GM10248 (cell line): ENCODE data around the gene PRKD2.

ENCODE experiments used
- CTCF ChIA-PET: fragments of 300-600 bp; sonication (Branson Sonifier 250); formaldehyde crosslinking; extraction: SDS; loops from one replicate; lab custom pipeline; 2021; ENCODE audit warnings: antibody characterized with exemption; lab: Yijun Ruan, JAX
- POLR2A ChIA-PET: fragments of 350-650 bp; sonication (Branson Sonifier 250); formaldehyde crosslinking; extraction: SDS; loops from one replicate; lab custom pipeline; 2020; ENCODE audit warnings: antibody characterized with exemption; lab: Yijun Ruan, JAX
- DNase-seq: peaks from one replicate; pipeline ENCODE4 v3.0.0; 2012; ENCODE audit errors: extremely low spot score
- TF ChIP-seq, protein P1 (sequence below): IDR thresholded peaks from 2 replicates; pipeline ENCODE4 v1.5.1; 2012; ENCODE audit warnings: mild to moderate bottlenecking, low read depth; ENCODE audit errors: extremely low read depth, missing control alignments, control extremely low read depth

PRKD2 gene

DNA sequence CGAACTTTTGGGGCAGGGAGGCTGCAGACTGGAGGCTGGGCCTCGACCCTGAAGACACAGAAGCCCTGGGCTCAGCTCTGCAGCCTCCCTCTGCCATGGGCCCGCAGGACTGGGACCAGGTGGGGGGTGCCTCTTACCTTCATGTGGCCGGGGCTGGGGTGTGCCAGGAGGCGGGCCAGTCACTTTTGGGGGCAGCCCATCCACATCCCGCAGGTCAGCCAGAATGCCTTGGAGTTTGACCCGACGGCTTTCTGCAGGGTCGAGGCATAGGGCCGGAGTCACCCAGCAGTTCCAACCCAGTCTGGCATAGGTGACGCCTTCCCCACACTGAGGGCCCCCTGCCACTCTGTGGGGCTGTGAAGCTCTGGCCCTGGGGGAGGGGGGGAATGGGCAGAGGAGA is 10.8 kb upstream of the PRKD2 start:
- ChIA-PET POLR2A (no interaction called here), CTCF (interaction anchor here (0.7 to 5.4 kb wide), 20 partner anchors 8 to 198 kb away, joined by 3 to 66 read pairs (median 6); partner anchors contain the start of genes PRKD2 and PTGIR)
- TF ChIP-seq, protein P1, sequence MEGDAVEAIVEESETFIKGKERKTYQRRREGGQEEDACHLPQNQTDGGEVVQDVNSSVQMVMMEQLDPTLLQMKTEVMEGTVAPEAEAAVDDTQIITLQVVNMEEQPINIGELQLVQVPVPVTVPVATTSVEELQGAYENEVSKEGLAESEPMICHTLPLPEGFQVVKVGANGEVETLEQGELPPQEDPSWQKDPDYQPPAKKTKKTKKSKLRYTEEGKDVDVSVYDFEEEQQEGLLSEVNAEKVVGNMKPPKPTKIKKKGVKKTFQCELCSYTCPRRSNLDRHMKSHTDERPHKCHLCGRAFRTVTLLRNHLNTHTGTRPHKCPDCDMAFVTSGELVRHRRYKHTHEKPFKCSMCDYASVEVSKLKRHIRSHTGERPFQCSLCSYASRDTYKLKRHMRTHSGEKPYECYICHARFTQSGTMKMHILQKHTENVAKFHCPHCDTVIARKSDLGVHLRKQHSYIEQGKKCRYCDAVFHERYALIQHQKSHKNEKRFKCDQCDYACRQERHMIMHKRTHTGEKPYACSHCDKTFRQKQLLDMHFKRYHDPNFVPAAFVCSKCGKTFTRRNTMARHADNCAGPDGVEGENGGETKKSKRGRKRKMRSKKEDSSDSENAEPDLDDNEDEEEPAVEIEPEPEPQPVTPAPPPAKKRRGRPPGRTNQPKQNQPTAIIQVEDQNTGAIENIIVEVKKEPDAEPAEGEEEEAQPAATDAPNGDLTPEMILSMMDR = no peak
- DNase-seq = no peak

GRCh38 chr19:46726971-46727501 is 10.1 kb upstream of the PRKD2 start:
- POLR2A ChIA-PET = interaction anchor here (0.7 kb wide), 1 partner anchor 24 kb away, joined by 3 read pairs; no protein-coding TSS in a partner anchor
- DNase-seq = no peak
- CTCF ChIA-PET = interaction anchor here (0.7 to 5.4 kb wide), 4 partner anchors 12 to 36 kb away, joined by 3 to 66 read pairs (median 24); partner anchors contain the start of gene PRKD2
- TF ChIP-seq, protein P1 = no peak

- TF ChIP-seq, protein P1 = no peak
- no peak for DNase-seq
- POLR2A ChIA-PET = interaction anchor here (0.7 kb wide), 1 partner anchor 23 kb away, joined by 3 read pairs; no protein-coding TSS in a partner anchor
Observed at GRCh38 chr19:46726551-46726950, 9.6 kb upstream of the PRKD2 start.

DNA sequence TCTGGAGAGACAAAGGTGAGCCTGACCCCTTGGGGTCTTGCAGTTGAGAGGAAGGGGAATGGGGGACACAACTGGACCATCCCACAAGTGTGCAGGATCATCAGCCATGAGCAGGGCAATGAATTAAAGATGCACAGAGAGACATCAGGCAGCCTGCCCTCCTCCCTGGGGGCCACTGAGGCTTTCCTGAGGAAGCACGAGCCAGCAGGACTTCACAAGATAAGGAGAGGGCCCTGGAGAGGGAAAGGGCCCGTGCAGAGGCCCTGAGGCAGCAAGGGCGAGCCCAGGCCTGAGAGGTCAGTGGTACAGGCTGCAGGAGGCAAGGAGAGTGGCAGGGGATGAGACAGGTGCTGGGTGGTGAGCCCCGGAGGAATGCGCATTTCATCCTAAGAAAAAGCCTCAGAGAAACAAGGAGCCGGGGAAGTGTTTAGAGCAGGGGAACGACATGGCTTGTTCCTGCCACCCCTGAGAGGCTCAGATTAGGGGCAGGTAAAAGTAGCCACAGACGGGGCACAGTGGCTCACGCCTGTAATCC is 9.0 kb upstream of the PRKD2 start:
- TF ChIP-seq, protein P1 = no peak
- ChIA-PET CTCF (no interaction called here), POLR2A (interaction anchor here (0.7 kb wide), 1 partner anchor 23 kb away, joined by 3 read pairs; no protein-coding TSS in a partner anchor)
- no peak for DNase-seq

More at GRCh38 chr19:46726551-46726950, 9.6 kb upstream of the PRKD2 start:
- CTCF ChIA-PET = interaction anchor here (0.7 to 4.3 kb wide), 2 partner anchors 12 to 15 kb away, joined by 3 to 44 read pairs; partner anchors contain the start of gene PRKD2

DNA sequence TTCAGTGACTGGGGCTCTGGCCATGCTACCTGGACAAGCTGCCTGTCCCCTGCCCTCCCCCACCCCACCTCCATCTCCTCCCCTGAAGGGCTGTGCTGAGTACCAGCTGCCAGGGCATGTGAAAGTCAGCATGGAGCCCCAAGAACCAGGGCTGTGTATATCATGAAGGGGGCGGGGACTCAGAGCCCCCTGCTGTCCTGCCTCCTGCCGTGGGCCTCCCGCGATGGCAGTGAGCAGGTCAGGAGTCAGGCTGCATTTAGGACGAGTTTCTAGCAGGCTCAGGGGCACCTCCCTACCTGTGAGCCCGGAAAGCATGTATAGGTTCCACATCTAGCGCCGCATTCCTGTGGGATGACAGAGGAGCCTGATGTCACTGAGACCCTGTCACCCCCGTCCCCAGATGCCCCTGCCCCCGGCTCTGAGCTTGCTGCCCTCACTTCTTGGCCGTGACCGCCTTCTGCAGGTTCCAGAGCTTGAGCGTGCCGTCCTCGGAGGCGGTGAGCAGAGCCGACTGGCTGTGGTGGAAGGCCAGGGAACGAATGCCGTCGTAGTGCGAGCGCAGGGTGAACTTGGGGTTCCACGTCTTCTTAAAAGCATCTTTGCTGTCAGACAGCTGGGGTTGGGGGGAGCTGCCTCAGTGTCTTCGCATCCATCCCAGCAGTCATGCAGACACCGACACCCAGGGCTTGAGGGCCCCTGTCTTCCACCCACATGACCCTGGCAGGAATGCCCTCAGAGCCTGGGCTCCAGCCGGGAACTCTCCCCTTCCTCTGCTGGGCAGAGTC is 8.3 kb upstream of the PRKD2 start:
- ChIA-PET CTCF (interaction anchor here (1.5 to 3.6 kb wide), 2 partner anchors 20 to 85 kb away, joined by 3 to 23 read pairs; no protein-coding TSS in a partner anchor), POLR2A (no interaction called here)
- no peak for DNase-seq
- TF ChIP-seq, protein P1 = no peak

GRCh38 chr19:46724468-46724867 is 7.6 kb upstream of the PRKD2 start:
- ChIA-PET CTCF (interaction anchor here (1.1 to 3.6 kb wide), 5 partner anchors 9 to 85 kb away, joined by 3 to 23 read pairs (median 3); no protein-coding TSS in a partner anchor), POLR2A (no interaction called here)
- TF ChIP-seq, protein P1 = no peak
- no peak for DNase-seq
